ENCODE measurements around the gene POMT1. TPM values are rescaled to one million over a fixed set of nuclear protein-coding genes. Genes with fewer than 3 reads are reported as not detected.

Gene POMT1
- total RNA-seq, 1 donor from 2014 or later, result 53.3 TPM

GRCh38 chr9:131529597-131530545 lies 27.2 kb downstream of the POMT1 start:
- no peak for DNase-seq (ENCODE audit: extremely low spot score, unreplicated experiment)
- Mint-ChIP-seq H3K4me1 (ENCODE audit: unreplicated experiment) (peaks cover 15% of the 10 kb centered on the region), H3K27me3 (ENCODE audit: unreplicated experiment) (no peaks in the 10 kb centered on the region), H3K36me3 (ENCODE audit: unreplicated experiment) (peaks cover 21% of the 10 kb centered on the region), H3K9me3 (ENCODE audit: unreplicated experiment) (no peaks in the 10 kb centered on the region), H3K4me3 (ENCODE audit: unreplicated experiment) (peak overlapping the region; percentile 79), H3K27ac (ENCODE audit: unreplicated experiment) (no peak overlapping the region)
- TF ChIP-seq CTCF (IDR thresholded peaks at IDR 0.05), result no peak

- Mint-ChIP-seq H3K36me3 (ENCODE audit: unreplicated experiment) (peaks cover 21% of the 10 kb centered on the region), H3K4me3 (ENCODE audit: unreplicated experiment) (peak overlapping the region; percentile 79), H3K4me1 (ENCODE audit: unreplicated experiment) (peaks cover 15% of the 10 kb centered on the region), H3K27ac (ENCODE audit: unreplicated experiment) (no peak overlapping the region), H3K9me3 (ENCODE audit: unreplicated experiment) (no peaks in the 10 kb centered on the region), H3K27me3 (ENCODE audit: unreplicated experiment) (no peaks in the 10 kb centered on the region)
- no peak for DNase-seq (ENCODE audit: extremely low spot score, unreplicated experiment)
- peak; percentile 24 for TF ChIP-seq CTCF (IDR thresholded peaks at IDR 0.05)
Observed at GRCh38 chr9:131530546-131530919, 27.8 kb downstream of the POMT1 start.

GRCh38 chr9:131530920-131531832 lies 28.5 kb downstream of the POMT1 start, which contains the start of gene UCK1:
TSS of gene UCK1 (minus strand) at chr9:131531263. CDS start at chr9:131531174, 89 bp downstream.
- no peaks in the 10 kb centered on the region for H3K27me3 Mint-ChIP-seq (ENCODE audit: unreplicated experiment)
- peaks cover 15% of the 10 kb centered on the region for H3K4me1 Mint-ChIP-seq (ENCODE audit: unreplicated experiment)
- peak within 1 kb of the TSS; percentile 79 for H3K4me3 Mint-ChIP-seq (ENCODE audit: unreplicated experiment)
- peaks cover 20% of the 10 kb centered on the region for H3K36me3 Mint-ChIP-seq (ENCODE audit: unreplicated experiment)
- no peak for TF ChIP-seq CTCF (IDR thresholded peaks at IDR 0.05)
- H3K9me3 Mint-ChIP-seq (ENCODE audit: unreplicated experiment), result no peaks in the 10 kb centered on the region
- peak; percentile 91 for DNase-seq (ENCODE audit: extremely low spot score, unreplicated experiment)
- H3K27ac Mint-ChIP-seq (ENCODE audit: unreplicated experiment), result no peak within 1 kb of the TSS

- Mint-ChIP-seq H3K36me3 (ENCODE audit: unreplicated experiment) (no peaks in the 10 kb centered on the region), H3K4me3 (ENCODE audit: unreplicated experiment) (no peak overlapping the region), H3K27ac (ENCODE audit: unreplicated experiment) (no peak overlapping the region), H3K9me3 (ENCODE audit: unreplicated experiment) (no peaks in the 10 kb centered on the region), H3K4me1 (ENCODE audit: unreplicated experiment) (peaks cover 7% of the 10 kb centered on the region), H3K27me3 (ENCODE audit: unreplicated experiment) (no peaks in the 10 kb centered on the region)
- no peak for DNase-seq (ENCODE audit: extremely low spot score, unreplicated experiment)
- no peak for TF ChIP-seq CTCF (IDR thresholded peaks at IDR 0.05)
Observed at GRCh38 chr9:131534721-131535237, 32.1 kb downstream of the POMT1 start.
